GM06990 (cell line): Measurements from ENCODE around the gene PIK3R1.

Experiments
- DNase-seq: peaks from one replicate; pipeline ENCODE4 v3.0.0-alpha.2; 2011; ENCODE audit not compliant: insufficient read length; ENCODE audit errors: extremely low read depth
- H3K27me3 ChIP-seq: replicated peaks from 2 replicates; pipeline ENCODE4 v1.6.0; 2011; ENCODE audit warnings: low read length; ENCODE audit not compliant: control insufficient read depth, insufficient read depth
- H3K36me3 ChIP-seq: 2 replicates; pipeline ENCODE4 v1.5.1; 2011; ENCODE audit warnings: low read length; ENCODE audit not compliant: control insufficient read depth, insufficient read depth
- H3K4me3 ChIP-seq: replicated peaks from 2 replicates; pipeline ENCODE4 v1.5.1; 2011; ENCODE audit warnings: low read depth, mild to moderate bottlenecking, control low read depth, low read length
- CTCF ChIP-seq: IDR thresholded peaks from 2 replicates; pipeline ENCODE4 v1.5.1; 2011; ENCODE audit warnings: low read length, control low read depth, mild to moderate bottlenecking, inconsistent platforms; ENCODE audit not compliant: insufficient read depth, poor library complexity, severe bottlenecking

PIK3R1 gene

GRCh38 chr5:68350176-68350575 is 134.6 kb downstream of the PIK3R1 start:
- H3K4me3 ChIP-seq, result no peak overlapping the region
- H3K27me3 ChIP-seq, result no peaks in the 10 kb centered on the region
- no peaks in the 10 kb centered on the region for H3K36me3 ChIP-seq
- no peak for DNase-seq
- no peak for TF ChIP-seq CTCF
